Breast epithelium (tissue), 3 donors: Measurements from ENCODE around the gene LDB3.

Source experiments
- CTCF ChIP-seq, 3 donors: fragments of 450-650 bp; IDR thresholded peaks; one replicate each; pipeline ENCODE4 v1.5.1; 2016 to 2017; ENCODE audit warnings: antibody characterized with exemption in 3 of 3, mild to moderate bottlenecking in 3 of 3, moderate library complexity in 3 of 3
- POLR2A ChIP-seq: fragments of 450-650 bp; IDR thresholded peaks from one replicate; pipeline ENCODE4 v1.6.1; 2016; ENCODE audit warnings: antibody characterized with exemption, mild to moderate bottlenecking, moderate library complexity
- POLR2AphosphoS5 ChIP-seq, 3 donors: sonication (generic); formaldehyde crosslinking; IDR thresholded peaks; one replicate each; pipeline ENCODE4 v1.6.1; 2017; ENCODE audit warnings: antibody characterized with exemption in 3 of 3

DNA sequence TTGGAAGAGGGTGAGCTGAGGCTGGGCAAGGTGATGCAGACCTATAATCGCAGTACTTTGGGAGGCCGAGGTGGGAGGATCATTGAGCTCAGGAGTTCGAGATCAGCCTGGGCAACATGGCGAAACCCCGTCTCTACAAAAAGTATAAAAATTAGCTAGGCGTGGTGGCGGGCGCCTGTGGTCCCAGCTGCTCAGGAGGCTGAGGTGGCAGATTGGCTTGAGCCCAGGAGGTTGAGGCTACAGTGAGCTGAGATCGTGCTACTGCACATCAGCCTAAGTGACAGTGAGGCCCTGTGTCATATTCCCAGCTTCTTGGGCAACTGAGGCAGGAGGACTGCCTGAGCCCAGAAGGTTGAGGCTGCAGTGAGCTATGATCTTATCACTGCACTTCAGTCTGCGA is 101.7 kb downstream of the LDB3 start:
- TF ChIP-seq CTCF (IDR thresholded peaks at IDR 0.05) (no peak), POLR2AphosphoS5 (IDR thresholded peaks at IDR 0.05) (no peak), POLR2A (no peak)
